ENCODE measurements around the gene S100A2. TPM values are rescaled to one million over a fixed set of nuclear protein-coding genes. Genes with fewer than 3 reads are reported as not detected.

Gene S100A2
- total and polyA plus RNA-seq, 2 experiments from 2014 or later: 0.66 to 0.89 TPM

DNA sequence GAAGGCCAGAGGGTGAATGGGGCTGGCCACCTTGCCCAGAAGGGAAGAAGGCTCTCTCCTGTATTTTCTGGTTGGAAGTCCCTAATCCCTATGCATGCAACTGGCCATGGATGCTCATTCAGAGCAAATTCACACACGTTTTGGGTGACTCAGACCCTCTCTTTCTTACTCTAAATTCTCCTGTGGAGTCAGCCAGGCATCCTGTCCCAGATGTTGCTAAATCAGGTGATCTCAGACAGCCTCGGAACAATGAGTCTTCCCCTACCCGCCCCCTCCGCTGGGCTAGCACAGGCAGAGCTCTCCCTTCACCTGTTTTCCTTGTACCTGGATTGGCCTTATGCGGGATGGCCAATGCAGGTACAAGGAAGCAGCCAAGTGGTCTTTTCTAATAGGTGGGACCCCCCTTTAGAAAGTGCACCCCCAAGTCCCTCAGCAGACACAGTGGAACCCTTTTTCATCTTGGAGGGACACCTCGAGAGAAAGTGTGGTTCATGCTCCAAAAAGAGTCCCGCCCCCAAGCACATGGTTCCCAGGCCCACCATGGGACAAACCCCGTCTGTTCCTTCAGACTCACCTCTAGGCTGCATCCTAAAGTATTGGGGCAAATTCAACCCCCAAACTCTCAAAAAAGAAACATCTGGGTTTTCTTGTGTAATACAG, 38.5 kb downstream of the S100A2 start:
- Histone ChIP-seq H4K20me1 (replicated peaks; ENCODE audit: insufficient read depth) (no peaks in the 10 kb centered on the region), H3K36me3 (ENCODE audit: insufficient read depth) (no peaks in the 10 kb centered on the region), H3K27ac (ENCODE audit: low read depth) (no peak overlapping the region), H3K27me3 (ENCODE audit: insufficient read depth) (no peaks in the 10 kb centered on the region), H3K9me2 (ENCODE audit: insufficient read depth) (no peaks in the 10 kb centered on the region), H3K4me1 (ENCODE audit: insufficient read depth) (peaks cover 9% of the 10 kb centered on the region), H2AFZ (peak overlapping the region; percentile 95), H3F3A (replicated peaks; ENCODE audit: low read depth) (peaks cover 4% of the 10 kb centered on the region; the same call in 1 of the 2 replicates), H3K79me2 (replicated peaks; ENCODE audit: insufficient read depth) (no peaks in the 10 kb centered on the region), H3K4me2 (no peak overlapping the region), H3K4me3 (no peak overlapping the region)
- H3K4me1 Mint-ChIP-seq: peaks cover 19% of the 10 kb centered on the region
- H3K27me3 Mint-ChIP-seq (ENCODE audit: insufficient read depth, low read depth, poor library complexity): no peaks in the 10 kb centered on the region
- no peaks in the 10 kb centered on the region for H3K36me3 Mint-ChIP-seq (ENCODE audit: low read depth)
- no peak overlapping the region for H3K4me3 Mint-ChIP-seq
- no peak for DNase-seq (ENCODE audit: low spot score)
- TF ChIP-seq ZNF114 (CRISPR knock-in tag; IDR thresholded peaks at IDR 0.05) (no peak), JUNB (IDR thresholded peaks at IDR 0.05; ENCODE audit: unreplicated experiment) (no peak), EZH2 (IDR thresholded peaks at IDR 0.05; ENCODE audit: low read depth, unreplicated experiment) (no peak), STAT1 (IDR thresholded peaks at IDR 0.05; ENCODE audit: unreplicated experiment) (no peak), POLR2AphosphoS5 (IDR thresholded peaks at IDR 0.05; ENCODE audit: low read depth) (no peak), NANOG (IDR thresholded peaks at IDR 0.05; ENCODE audit: borderline replicate concordance) (no peak)
- TF ChIP-seq, protein P1, sequence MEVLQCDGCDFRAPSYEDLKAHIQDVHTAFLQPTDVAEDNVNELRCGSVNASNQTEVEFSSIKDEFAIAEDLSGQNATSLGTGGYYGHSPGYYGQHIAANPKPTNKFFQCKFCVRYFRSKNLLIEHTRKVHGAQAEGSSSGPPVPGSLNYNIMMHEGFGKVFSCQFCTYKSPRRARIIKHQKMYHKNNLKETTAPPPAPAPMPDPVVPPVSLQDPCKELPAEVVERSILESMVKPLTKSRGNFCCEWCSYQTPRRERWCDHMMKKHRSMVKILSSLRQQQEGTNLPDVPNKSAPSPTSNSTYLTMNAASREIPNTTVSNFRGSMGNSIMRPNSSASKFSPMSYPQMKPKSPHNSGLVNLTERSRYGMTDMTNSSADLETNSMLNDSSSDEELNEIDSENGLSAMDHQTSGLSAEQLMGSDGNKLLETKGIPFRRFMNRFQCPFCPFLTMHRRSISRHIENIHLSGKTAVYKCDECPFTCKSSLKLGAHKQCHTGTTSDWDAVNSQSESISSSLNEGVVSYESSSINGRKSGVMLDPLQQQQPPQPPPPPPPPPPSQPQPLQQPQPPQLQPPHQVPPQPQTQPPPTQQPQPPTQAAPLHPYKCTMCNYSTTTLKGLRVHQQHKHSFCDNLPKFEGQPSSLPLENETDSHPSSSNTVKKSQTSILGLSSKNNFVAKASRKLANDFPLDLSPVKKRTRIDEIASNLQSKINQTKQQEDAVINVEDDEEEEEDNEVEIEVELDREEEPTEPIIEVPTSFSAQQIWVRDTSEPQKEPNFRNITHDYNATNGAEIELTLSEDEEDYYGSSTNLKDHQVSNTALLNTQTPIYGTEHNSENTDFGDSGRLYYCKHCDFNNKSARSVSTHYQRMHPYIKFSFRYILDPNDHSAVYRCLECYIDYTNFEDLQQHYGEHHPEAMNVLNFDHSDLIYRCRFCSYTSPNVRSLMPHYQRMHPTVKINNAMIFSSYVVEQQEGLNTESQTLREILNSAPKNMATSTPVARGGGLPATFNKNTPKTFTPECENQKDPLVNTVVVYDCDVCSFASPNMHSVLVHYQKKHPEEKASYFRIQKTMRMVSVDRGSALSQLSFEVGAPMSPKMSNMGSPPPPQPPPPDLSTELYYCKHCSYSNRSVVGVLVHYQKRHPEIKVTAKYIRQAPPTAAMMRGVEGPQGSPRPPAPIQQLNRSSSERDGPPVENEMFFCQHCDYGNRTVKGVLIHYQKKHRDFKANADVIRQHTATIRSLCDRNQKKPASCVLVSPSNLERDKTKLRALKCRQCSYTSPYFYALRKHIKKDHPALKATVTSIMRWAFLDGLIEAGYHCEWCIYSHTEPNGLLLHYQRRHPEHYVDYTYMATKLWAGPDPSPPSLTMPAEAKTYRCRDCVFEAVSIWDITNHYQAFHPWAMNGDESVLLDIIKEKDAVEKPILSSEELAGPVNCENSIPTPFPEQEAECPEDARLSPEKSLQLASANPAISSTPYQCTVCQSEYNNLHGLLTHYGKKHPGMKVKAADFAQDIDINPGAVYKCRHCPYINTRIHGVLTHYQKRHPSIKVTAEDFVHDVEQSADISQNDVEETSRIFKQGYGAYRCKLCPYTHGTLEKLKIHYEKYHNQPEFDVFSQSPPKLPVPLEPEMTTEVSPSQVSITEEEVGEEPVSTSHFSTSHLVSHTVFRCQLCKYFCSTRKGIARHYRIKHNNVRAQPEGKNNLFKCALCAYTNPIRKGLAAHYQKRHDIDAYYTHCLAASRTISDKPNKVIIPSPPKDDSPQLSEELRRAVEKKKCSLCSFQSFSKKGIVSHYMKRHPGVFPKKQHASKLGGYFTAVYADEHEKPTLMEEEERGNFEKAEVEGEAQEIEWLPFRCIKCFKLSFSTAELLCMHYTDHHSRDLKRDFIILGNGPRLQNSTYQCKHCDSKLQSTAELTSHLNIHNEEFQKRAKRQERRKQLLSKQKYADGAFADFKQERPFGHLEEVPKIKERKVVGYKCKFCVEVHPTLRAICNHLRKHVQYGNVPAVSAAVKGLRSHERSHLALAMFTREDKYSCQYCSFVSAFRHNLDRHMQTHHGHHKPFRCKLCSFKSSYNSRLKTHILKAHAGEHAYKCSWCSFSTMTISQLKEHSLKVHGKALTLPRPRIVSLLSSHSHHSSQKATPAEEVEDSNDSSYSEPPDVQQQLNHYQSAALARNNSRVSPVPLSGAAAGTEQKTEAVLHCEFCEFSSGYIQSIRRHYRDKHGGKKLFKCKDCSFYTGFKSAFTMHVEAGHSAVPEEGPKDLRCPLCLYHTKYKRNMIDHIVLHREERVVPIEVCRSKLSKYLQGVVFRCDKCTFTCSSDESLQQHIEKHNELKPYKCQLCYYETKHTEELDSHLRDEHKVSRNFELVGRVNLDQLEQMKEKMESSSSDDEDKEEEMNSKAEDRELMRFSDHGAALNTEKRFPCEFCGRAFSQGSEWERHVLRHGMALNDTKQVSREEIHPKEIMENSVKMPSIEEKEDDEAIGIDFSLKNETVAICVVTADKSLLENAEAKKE (CRISPR knock-in tag; IDR thresholded peaks at IDR 0.05): no peak
- TF ChIP-seq, protein P2, sequence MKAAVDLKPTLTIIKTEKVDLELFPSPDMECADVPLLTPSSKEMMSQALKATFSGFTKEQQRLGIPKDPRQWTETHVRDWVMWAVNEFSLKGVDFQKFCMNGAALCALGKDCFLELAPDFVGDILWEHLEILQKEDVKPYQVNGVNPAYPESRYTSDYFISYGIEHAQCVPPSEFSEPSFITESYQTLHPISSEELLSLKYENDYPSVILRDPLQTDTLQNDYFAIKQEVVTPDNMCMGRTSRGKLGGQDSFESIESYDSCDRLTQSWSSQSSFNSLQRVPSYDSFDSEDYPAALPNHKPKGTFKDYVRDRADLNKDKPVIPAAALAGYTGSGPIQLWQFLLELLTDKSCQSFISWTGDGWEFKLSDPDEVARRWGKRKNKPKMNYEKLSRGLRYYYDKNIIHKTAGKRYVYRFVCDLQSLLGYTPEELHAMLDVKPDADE (IDR thresholded peaks at IDR 0.05): no peak
- TF ChIP-seq, protein P3, sequence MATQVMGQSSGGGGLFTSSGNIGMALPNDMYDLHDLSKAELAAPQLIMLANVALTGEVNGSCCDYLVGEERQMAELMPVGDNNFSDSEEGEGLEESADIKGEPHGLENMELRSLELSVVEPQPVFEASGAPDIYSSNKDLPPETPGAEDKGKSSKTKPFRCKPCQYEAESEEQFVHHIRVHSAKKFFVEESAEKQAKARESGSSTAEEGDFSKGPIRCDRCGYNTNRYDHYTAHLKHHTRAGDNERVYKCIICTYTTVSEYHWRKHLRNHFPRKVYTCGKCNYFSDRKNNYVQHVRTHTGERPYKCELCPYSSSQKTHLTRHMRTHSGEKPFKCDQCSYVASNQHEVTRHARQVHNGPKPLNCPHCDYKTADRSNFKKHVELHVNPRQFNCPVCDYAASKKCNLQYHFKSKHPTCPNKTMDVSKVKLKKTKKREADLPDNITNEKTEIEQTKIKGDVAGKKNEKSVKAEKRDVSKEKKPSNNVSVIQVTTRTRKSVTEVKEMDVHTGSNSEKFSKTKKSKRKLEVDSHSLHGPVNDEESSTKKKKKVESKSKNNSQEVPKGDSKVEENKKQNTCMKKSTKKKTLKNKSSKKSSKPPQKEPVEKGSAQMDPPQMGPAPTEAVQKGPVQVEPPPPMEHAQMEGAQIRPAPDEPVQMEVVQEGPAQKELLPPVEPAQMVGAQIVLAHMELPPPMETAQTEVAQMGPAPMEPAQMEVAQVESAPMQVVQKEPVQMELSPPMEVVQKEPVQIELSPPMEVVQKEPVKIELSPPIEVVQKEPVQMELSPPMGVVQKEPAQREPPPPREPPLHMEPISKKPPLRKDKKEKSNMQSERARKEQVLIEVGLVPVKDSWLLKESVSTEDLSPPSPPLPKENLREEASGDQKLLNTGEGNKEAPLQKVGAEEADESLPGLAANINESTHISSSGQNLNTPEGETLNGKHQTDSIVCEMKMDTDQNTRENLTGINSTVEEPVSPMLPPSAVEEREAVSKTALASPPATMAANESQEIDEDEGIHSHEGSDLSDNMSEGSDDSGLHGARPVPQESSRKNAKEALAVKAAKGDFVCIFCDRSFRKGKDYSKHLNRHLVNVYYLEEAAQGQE (IDR thresholded peaks at IDR 0.05; ENCODE audit: unreplicated experiment): no peak
- no peak overlapping the region for H3K27ac Mint-ChIP-seq
- H3K9me3 Mint-ChIP-seq: peaks cover 5% of the 10 kb centered on the region; the same call in 1 of the 3 replicates
- ATAC-seq: peak; percentile 82

All from GM23338 (cell line).